ENCODE data around the gene TMEM81.

DNA sequence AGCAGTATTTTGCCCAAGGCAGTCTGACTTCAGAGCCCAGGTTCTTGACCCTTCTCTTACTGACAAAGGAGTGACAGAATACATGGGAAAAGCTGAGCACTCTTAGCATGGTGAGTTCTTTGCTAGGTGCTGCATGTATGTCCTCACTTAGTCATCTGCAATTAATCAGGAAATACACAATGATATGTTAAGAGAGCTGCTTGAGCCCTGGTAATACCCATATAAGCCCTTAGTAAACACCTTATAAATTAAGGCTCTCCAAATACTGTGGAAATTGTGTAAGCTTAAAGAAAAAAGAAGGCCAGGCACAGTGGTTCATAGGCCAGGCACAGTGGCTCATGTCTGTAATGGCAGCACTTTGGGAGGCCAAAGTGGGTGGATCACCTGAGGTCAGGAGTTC is 14.0 kb upstream of the TMEM81 start:
- TF ChIP-seq, protein P1, sequence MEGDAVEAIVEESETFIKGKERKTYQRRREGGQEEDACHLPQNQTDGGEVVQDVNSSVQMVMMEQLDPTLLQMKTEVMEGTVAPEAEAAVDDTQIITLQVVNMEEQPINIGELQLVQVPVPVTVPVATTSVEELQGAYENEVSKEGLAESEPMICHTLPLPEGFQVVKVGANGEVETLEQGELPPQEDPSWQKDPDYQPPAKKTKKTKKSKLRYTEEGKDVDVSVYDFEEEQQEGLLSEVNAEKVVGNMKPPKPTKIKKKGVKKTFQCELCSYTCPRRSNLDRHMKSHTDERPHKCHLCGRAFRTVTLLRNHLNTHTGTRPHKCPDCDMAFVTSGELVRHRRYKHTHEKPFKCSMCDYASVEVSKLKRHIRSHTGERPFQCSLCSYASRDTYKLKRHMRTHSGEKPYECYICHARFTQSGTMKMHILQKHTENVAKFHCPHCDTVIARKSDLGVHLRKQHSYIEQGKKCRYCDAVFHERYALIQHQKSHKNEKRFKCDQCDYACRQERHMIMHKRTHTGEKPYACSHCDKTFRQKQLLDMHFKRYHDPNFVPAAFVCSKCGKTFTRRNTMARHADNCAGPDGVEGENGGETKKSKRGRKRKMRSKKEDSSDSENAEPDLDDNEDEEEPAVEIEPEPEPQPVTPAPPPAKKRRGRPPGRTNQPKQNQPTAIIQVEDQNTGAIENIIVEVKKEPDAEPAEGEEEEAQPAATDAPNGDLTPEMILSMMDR (IDR thresholded peaks at IDR 0.05; ENCODE audit: low read depth, low read length, missing input control): no peak
- TF ChIP-seq, protein P2, sequence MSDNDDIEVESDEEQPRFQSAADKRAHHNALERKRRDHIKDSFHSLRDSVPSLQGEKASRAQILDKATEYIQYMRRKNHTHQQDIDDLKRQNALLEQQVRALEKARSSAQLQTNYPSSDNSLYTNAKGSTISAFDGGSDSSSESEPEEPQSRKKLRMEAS (IDR thresholded peaks at IDR 0.05): no peak
- TF ChIP-seq RXRA (IDR thresholded peaks at IDR 0.05) (no peak), YY1 (IDR thresholded peaks at IDR 0.05) (no peak), FOXA2 (IDR thresholded peaks at IDR 0.05) (no peak), RAD21 (IDR thresholded peaks at IDR 0.05) (no peak), EGR1 (IDR thresholded peaks at IDR 0.05; ENCODE audit: low read depth in 2 of 2) (no peak), SP1 (IDR thresholded peaks at IDR 0.05) (no peak)
- TF ChIP-seq, protein P3, sequence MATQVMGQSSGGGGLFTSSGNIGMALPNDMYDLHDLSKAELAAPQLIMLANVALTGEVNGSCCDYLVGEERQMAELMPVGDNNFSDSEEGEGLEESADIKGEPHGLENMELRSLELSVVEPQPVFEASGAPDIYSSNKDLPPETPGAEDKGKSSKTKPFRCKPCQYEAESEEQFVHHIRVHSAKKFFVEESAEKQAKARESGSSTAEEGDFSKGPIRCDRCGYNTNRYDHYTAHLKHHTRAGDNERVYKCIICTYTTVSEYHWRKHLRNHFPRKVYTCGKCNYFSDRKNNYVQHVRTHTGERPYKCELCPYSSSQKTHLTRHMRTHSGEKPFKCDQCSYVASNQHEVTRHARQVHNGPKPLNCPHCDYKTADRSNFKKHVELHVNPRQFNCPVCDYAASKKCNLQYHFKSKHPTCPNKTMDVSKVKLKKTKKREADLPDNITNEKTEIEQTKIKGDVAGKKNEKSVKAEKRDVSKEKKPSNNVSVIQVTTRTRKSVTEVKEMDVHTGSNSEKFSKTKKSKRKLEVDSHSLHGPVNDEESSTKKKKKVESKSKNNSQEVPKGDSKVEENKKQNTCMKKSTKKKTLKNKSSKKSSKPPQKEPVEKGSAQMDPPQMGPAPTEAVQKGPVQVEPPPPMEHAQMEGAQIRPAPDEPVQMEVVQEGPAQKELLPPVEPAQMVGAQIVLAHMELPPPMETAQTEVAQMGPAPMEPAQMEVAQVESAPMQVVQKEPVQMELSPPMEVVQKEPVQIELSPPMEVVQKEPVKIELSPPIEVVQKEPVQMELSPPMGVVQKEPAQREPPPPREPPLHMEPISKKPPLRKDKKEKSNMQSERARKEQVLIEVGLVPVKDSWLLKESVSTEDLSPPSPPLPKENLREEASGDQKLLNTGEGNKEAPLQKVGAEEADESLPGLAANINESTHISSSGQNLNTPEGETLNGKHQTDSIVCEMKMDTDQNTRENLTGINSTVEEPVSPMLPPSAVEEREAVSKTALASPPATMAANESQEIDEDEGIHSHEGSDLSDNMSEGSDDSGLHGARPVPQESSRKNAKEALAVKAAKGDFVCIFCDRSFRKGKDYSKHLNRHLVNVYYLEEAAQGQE (IDR thresholded peaks at IDR 0.05): no peak
- TF ChIP-seq, protein P4, sequence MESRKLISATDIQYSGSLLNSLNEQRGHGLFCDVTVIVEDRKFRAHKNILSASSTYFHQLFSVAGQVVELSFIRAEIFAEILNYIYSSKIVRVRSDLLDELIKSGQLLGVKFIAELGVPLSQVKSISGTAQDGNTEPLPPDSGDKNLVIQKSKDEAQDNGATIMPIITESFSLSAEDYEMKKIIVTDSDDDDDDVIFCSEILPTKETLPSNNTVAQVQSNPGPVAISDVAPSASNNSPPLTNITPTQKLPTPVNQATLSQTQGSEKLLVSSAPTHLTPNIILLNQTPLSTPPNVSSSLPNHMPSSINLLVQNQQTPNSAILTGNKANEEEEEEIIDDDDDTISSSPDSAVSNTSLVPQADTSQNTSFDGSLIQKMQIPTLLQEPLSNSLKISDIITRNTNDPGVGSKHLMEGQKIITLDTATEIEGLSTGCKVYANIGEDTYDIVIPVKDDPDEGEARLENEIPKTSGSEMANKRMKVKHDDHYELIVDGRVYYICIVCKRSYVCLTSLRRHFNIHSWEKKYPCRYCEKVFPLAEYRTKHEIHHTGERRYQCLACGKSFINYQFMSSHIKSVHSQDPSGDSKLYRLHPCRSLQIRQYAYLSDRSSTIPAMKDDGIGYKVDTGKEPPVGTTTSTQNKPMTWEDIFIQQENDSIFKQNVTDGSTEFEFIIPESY (IDR thresholded peaks at IDR 0.05): no peak
